HEK293 (cell line): ENCODE data around the gene CABLES2.

ENCODE experiments used
- MZF1 ChIP-seq: fragments of 450-650 bp; formaldehyde crosslinking; IDR thresholded peaks from 2 replicates; pipeline ENCODE4 v1.5.1; 2017; ENCODE audit warnings: missing biosample characterization, missing genetic modification characterization, borderline replicate concordance
- SP2 ChIP-seq: fragments of 450-650 bp; formaldehyde crosslinking; IDR thresholded peaks from 2 replicates; pipeline ENCODE4 v1.5.1; 2016; ENCODE audit warnings: missing biosample characterization, missing genetic modification characterization
- ZNF248 ChIP-seq: fragments of 450-650 bp; formaldehyde crosslinking; IDR thresholded peaks from 2 replicates; pipeline ENCODE4 v1.5.1; 2017; ENCODE audit warnings: missing biosample characterization, missing genetic modification characterization
- TF ChIP-seq, protein P1 (sequence below): fragments of 450-650 bp; formaldehyde crosslinking; IDR thresholded peaks from 2 replicates; pipeline ENCODE4 v1.5.1; 2016; ENCODE audit warnings: missing biosample characterization, missing genetic modification characterization

DNA sequence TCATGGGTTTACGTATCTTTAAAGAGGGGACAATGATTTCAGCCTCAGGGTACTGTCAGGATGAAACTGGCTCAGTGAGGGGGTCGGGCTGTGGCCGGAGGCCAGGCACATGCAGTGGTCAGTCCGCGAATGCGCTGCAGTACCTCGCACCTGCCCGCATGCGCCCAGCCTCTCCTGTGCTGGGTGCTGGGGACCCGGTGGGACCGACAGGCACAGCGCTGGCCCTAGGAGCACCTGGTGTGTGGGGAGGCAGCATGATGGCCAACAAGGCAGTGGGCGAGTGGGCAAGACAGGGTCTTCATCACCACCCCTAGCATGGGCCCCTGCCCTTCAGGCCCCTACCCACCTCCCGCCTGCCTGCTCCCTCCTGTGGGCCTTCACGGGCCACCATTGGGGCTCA, 970 bp upstream of the CABLES2 start:
- TF ChIP-seq MZF1 (tag by site-specific recombination) (no peak), ZNF248 (tag by site-specific recombination) (no peak), SP2 (tag by site-specific recombination) (no peak)
- TF ChIP-seq, protein P1, sequence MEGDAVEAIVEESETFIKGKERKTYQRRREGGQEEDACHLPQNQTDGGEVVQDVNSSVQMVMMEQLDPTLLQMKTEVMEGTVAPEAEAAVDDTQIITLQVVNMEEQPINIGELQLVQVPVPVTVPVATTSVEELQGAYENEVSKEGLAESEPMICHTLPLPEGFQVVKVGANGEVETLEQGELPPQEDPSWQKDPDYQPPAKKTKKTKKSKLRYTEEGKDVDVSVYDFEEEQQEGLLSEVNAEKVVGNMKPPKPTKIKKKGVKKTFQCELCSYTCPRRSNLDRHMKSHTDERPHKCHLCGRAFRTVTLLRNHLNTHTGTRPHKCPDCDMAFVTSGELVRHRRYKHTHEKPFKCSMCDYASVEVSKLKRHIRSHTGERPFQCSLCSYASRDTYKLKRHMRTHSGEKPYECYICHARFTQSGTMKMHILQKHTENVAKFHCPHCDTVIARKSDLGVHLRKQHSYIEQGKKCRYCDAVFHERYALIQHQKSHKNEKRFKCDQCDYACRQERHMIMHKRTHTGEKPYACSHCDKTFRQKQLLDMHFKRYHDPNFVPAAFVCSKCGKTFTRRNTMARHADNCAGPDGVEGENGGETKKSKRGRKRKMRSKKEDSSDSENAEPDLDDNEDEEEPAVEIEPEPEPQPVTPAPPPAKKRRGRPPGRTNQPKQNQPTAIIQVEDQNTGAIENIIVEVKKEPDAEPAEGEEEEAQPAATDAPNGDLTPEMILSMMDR = no peak
